NCI-H748 (cell line): ENCODE data around the gene UBXN10.
A peak's percentile ranks its signal among the peaks of the same experiment; 100 is the strongest.

Source experiments
- DNase-seq: peaks from one replicate; lab custom pipeline; 2025; ENCODE audit not compliant: unreplicated experiment; lab: John Stamatoyannopoulos, UW

The UBXN10 gene

DNA sequence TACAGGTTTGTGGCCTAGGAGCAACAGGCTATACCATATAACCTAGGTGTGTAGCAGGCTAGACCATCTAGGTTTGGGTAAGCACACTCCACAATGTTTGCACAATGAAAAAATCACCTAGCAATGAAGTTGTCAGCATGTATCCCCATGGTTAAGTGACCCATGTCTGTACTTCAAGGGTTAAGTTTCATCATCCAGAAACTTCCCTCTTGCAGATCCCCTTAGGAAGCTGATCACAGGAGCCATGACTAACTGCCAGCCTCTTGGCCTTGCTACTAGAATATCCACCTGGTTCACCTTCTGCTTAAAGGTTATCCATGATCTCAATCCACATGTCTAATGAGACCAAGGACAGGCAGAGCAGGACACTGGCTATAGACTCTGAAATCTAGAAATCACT is 3.5 kb upstream of the UBXN10 start:
- DNase-seq: no peak

DNA sequence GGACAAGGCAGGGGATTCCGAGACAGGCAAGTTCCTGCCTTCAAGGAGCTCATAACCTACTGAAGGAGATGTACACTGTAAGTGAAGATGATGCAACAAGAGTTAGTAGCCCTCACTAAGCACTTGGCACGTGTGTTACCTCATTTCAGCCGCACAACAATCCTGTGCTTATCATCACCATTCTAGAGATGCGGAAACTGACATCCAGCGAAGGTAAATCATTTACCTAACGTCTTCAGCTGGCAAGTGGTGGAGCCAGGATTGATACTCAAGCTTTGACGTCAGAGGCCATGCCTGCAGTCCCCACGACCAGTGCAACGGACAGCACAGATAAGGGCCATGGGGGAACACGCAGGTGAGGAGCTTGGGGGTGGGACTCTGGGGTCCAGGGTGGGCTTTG is 2.9 kb upstream of the UBXN10 start:
- no peak for DNase-seq

DNA sequence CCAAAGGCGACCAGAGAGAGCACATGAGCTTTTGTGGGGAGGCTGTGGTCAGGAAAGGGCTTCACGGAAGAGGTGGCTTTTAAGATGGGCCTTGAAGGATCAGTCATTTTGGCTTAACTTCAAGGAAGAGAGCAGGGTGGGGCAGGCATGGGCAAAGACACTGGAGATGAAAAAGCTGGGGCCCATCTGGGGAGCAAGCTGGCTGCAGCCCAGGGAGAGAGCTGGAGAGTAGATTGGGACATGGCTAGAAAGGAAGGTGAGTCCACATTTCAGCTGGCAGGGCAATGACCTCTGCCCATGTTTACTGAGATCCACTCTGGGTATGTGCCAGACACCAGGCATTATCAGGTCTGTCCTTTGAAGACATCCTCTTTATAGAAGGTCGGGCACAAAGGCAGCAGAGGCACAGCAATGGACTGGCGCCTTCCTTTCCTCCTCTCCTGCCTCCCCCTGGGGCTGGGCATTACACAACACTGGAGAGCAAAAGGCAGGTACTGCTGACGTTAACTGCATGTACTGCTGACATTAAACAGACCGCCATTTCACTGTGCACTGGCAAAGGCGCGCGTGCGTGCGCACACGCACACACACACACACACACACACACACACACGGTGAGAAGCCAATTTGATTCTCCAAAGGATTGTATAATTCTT is 2.2 kb upstream of the UBXN10 start:
- DNase-seq: no peak

DNA sequence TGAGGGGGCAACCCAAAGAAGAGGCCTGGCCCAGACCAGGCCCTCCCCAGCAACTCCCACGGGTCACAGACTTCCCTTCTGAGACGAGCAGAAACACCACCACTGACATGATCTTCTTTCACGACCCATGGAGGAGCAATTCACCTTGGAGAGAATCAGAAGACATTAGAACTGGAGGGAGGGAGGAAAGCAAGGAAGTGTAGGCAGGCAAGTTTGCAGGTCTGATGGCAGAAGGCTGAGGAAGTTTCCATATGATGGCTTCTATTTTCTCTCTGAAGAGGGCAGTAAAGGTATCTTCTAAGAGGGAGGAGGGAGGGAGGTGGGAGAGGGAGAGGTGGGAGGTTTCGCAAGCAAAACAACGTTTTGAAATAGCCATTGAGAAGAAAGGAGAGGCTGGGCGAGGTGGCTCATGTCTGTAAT is 1.4 kb upstream of the UBXN10 start:
- DNase-seq: no peak

DNA sequence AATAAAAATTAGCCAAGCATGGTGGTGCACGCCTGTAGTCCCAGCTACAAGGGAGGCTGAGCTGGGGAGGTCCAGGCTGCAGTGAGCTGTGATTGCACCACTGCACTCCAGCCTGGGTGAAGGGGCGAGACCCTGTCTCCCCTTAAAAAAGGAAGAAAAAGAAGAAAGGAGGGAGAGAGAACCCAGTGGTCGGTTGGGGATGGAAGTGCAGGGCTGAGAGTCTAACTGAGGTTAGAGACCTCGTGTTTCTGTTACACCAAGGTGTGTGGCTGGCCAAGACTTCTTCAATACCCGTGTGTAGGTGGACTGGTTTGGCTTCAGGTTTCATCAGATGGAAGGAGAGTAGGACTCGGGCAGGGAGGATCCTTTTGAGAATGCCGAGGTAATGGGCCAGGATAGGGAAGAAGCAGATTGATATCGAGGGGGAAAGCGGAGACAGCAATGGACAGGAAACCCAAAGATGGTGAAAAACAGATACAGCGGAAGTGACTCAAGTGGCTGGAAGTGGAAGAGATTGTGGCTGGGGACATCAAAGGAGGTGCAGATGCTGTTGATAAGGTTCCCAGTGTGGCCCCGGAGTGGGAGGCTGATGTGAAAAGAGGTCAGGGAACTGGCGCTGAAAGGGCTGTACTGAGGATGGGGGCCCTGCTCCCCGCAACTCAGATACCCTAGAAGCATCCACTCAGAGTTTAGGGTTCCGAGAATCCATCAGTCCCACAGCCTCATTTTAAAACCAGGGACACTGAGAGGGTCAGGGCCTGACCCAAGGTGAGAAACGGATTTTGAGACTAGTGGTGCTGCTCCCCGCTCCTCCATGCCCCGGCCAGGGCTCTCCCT is 681 bp upstream of the UBXN10 start:
- DNase-seq: no peak

DNA sequence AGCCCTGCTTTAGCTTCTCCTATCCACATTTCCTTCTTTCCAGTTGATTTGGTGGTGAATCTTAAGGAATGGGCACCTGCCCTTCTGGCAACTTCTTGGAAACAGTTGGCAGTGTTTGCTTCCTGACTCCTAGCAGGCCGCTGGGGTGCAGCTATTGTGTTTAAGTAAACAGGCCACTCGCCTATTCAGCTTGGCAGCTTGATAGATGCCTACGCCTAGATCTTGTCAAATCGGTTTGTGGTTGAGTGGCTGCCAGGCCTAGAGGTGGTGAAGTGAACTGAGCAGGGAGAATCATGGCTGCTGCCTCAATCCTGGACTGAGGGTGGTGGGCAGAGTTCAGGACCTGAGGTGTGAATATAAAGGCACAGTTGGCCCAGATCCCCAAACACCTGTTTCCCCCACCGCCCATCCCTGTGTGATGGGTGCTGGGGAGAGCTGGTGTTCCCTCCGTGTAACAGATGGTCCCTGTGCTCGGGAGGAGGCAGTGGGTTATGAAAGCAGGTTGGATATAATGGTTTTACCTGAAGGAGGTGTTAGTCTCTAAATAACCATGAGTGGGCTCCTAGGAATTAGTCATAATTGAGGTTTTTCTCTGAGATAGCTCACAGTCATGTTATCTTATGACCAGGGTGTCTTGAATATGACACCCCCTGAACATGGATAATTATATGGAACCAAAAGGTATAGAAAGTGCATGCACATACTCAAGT is 1.4 kb downstream of the UBXN10 start:
- DNase-seq: no peak

DNA sequence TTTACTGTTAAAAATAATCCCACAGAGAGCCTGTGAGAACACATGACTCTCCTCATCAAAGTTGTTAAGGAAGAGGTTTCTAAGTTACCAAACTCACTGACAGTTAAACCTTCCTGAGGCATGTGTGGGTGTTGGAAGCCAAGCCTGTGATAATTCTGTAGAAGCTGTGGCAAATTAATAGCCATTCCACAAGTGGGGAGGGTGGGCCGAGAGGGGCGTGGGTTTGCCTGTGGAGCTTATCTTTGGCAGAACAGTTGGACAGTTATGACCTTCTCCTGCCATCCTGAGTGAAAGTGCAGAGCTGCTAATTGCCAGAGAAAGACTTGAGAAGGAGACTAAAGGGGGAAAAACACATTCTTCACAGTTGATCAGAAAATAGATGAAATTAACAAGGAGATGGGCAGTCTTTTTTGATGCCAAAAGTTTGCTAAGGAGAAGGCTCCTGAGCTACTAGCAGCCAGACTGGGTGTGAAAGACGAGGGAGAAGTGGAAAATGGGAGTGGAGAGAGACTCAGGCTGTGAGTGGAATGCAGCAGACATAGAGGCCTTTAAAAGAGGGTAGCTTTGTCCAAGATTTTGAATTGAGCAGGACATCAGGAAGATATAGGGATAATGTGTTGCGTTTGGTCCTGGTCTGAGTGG is 2.0 kb downstream of the UBXN10 start:
- DNase-seq: no peak

DNA sequence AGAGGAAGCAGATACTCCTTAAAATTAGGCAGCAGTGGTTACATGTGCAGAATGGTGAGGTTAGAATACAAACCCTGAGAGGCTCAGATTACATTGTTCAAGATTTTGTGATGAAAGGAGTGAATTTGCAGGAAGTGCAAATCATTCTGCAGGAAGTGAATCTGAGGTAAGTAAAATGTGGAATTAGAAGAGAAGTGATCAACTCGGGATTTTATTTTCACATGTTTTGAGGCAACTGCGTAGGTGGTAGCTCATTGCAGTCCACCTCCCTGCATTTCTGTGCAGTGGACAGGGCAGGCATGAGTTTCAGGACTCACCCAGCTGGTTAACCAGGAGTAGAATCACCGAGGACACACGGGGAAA is 2.5 kb downstream of the UBXN10 start:
- DNase-seq: no peak

DNA sequence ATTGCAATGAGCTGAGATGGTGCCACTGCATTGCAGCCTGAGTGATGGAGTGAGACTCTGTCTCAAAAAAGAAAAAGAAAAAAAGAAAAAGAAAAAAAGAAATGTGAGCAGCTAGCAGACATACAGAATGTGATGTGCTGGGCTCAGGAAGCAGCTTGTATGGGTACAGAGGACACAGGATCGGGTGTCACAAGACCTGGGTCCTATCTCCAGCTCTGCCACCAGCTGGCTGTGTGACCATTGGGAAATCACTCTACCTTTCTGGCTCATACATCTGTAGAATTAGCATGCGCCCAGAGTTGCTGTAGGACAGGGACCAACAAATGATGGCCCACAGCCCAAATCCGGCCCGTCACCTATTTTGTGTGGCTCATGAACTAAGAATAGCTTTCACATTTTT is 3.8 kb downstream of the UBXN10 start:
- no peak for DNase-seq

DNA sequence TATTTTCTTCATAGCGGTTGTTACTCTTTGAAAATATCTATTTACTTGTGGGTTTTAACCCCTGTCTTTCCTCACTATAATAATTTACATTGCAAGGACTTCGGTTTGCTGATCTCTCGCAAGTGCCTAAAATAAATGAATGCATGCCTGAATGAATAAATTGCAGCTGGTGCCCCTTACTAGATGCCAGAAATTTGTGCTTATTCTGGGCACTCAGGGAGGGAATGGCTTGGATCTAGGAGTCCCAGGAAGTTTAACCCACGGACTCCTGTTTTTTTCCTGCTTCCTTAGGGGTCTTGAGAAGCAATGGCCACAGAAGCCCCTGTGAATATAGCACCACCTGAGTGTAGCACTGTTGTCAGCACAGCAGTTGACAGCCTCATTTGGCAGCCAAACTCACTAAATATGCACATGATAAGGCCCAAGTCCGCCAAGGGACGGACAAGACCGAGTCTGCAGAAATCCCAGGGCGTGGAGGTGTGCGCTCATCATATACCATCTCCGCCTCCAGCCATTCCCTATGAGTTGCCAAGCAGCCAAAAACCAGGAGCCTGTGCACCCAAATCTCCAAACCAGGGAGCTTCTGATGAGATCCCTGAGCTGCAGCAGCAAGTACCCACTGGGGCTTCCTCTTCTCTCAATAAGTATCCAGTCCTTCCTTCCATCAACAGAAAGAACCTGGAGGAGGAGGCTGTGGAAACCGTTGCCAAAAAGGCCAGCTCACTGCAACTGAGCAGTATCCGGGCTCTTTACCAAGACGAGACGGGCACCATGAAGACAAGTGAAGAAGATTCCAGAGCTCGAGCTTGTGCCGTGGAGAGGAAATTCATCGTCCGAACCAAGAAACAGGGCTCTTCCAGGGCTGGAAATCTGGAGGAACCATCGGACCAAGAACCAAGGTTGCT is 4.6 kb downstream of the UBXN10 start:
- DNase-seq: no peak

DNA sequence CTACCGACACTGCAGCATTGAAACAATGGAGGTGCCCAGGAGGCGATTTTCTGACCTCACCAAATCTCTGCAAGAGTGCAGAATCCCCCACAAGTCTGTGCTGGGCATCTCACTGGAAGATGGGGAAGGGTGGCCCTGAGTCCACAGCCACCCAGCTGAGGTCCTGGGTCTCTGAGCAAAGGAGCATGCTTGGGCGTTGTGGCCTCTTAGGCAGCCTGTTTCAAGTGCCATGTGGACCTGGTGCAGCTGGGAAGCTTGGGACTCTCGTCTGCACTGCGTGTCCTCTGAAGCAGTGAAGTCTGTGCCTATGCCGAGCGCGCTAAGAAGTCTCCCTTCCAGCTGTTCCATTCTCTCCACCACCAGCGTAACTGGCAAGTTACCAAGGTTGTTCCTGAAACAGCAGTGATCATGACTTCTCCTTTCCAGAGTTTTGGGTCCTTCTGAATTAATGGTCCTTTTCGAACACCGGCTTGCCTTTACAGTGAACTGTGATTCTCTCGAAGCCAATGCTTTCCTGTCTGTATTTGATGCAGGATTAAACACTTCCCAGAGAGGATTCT is 5.5 kb downstream of the UBXN10 start:
- DNase-seq: no peak

DNA sequence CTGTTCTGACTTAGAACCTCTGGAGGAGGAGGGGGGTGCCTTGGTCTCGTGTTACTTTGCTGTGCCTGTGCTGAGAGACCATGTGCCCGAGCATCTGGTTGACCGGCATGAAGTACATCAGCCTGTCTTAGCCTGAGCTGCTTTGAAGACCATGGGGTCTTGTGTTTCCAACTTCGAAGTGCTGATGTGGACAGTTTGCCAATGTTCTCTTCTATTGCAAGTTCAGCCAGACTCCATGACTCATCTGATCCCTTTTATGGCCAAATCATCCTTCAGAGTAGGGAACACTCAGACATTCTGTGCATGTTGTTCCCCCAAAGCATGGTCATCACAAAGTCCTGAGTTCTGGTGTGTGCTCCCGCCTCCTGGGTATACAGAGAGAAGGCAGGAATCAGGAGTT is 6.5 kb downstream of the UBXN10 start:
- DNase-seq: no peak

DNA sequence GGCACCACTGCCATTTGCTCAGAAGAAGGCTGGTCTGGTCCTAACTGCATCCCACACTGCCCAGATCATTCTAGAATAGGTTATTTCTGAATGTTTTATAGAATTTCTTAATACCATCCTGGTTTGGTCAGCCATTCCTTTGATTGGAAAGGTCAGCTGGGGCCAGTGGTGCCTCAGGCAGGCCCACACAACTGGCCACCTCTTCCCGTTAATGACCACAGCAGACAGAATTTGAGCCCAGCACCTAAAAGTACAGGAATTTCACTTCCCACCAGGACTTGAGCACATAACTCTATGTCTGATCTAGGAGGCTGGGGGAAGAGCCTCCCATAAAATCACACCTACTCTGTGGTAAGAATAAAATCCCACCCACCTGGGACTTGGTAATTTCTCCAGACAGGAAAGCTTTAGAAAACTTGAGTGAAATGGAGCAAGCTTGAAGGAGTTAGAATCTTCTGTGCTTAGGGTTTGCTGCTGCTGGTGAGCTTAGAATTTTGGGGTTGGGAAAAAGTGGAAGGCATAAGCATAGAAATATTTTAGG is 7.0 kb downstream of the UBXN10 start:
- DNase-seq: no peak

DNA sequence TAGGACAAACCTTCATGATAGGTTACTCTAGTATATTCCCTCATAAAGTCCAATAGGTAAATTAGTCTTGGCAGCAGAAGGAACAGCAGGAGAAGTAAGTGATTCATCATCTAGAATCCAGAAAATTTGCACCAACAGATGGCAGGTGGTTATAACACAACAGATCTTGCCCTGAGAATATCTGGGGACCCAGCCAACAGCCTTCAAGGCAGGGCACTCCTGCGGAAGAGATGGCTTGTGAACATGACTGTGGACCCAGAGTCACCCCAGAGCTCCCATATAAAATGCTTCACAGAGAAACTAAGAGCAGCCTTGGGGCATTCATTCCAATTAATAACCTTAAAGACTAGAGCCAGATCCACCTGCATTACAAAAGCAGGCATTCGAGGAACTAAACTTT is 8.3 kb downstream of the UBXN10 start:
- no peak for DNase-seq

DNA sequence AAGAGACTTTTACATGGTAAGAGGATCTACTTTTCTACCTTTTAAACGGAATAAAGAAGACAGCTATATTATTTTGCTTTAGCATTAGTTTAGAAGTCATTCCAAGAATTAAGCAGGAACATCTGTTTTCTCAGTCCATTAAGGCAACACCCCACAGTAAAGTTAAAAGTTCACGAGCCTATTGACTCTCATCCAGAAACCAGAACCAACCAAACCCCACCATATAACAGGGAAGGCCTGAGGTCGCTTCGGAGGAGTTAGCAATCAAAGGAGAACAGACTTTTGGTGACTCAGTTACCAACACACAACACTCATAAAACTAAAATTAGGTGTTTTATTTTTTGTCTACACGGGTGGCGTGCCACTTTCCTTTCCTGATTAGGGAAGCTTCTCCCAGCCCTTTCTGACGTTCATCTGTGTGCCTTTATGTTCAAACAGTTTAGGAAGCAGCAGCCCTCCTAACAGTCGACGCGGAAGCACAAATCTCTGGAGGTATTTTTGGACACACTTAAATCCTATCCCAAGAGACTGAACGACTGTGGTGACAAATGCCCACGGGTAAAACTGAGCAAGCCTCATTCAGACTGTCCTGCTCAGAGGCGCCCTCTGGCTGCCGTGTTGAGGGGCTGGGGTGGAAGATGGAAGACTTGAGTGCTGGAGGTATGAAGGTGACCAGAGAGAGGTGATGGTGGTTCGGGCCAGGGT is 9.0 kb downstream of the UBXN10 start:
- peak; percentile 40 for DNase-seq

DNA sequence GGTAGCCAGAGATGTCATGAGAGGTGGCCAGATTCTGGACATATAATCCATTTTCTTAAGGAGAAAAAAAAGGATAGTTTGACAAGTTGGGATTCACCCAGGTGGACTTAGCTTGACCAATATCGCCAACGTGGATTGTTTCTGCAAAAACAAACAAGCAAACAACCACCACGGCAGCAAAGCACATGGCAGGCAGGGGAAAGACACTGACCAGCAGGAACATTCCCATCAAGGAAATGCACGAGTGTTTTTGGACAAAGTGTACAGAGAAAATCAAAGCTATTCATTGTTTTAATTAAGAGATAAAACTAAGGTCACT is 9.5 kb downstream of the UBXN10 start:
- DNase-seq: no peak

DNA sequence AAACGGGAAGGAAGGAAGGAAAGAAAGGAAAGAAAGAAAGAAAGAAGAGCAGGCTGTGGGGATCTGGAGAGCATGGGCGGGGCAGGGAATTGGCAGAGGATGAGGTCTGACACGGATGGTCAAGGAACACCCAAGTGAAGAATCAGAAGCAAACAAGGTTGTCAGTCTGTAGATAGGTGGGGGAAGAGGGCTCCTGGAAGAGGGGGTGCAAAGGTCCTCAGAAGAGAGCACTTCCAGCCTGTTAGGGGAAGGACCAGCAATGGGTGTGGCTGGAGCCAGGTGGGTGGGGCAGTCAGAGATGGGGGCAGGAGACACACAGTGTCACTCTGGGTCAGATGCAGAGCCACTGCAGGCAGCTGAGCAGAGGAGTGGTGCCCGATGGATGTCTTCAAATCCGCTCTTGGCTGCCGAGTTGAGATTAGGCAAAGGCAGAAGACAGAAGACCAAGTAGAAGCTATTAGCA is 11.5 kb downstream of the UBXN10 start:
- DNase-seq: no peak

DNA sequence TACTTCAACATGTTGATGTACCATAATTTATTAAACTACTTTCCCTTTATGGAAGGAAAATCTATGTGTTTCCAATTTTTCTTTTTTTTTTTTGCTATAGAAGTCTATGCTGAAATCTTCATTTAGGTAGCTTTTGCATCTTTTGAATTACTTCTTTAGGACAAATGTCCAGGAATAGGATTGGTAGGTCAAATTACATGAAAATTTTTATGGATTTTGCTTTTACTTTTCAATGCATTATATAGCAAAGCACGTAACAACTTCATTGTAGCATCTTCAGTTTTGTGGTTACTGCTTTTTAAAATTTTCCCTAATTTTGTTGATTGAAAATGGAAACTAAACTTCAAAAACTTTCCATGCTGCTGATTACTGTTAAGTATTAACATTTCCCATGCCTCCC is 12.4 kb downstream of the UBXN10 start:
- no peak for DNase-seq

DNA sequence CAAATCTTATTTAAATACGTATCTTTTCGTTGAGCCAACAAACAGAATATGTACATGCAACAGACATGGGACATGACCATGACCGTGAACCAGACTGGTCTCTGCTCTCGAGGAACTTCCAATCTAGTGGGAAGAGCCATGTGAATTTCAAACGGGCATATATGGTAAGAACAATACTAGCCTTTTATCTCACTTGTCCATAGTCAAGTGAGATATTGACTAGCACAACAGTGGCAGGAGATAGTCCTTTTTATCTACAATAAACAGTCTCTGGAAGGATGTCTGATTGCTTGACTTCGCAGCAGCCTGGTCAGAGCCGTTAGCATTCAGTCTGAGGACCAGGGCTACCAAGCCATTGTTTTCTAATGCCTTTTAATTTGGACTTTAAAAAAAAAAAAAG is 13.0 kb downstream of the UBXN10 start:
- DNase-seq: no peak

DNA sequence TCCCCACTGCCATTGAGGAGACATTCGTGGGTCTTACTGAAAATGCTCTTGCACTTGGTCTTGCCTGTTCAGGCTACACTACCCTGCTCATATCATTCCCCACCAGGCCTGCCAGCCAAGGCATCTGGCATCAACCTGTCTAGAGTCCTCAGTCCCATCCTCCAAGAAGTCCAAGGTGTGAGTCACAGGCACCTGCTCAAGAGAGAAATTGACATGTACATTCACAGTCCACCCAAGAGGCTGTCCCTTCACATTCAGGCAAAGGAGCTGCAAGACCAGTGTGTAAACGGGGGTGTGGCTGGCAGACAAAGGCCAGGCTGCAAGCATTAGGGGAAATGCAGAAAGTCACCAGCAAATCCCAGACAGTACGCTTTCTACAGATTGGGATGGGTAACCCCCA is 13.5 kb downstream of the UBXN10 start:
- DNase-seq: no peak
